Smooth muscle cell (in vitro differentiated cells): ENCODE measurements around the gene CST3. TPM values are rescaled to one million over a fixed set of nuclear protein-coding genes. Genes with fewer than 3 reads are reported as not detected.
"Not testable (repeated sequence)": the region's sequence is repeated elsewhere in the genome, so short reads cannot be mapped to it uniquely, and the experiment has no call there.

Source experiments
- DNase-seq: peaks from one replicate; lab custom pipeline; 2025; ENCODE audit not compliant: unreplicated experiment; lab: John Stamatoyannopoulos, UW
- H2AFZ ChIP-seq: fragments of 200-600 bp; sonication (generic); 2 replicates; pipeline ENCODE4 v1.6.0; 2016; ENCODE audit warnings: antibody characterized with exemption, low read depth, mild to moderate bottlenecking
- H3F3A ChIP-seq: fragments of 200-600 bp; sonication (generic); 2 replicates; pipeline ENCODE4 v1.6.0; 2017; ENCODE audit warnings: antibody characterized with exemption, low read depth
- H3K27ac ChIP-seq: fragments of 200-600 bp; sonication (generic); 2 replicates; pipeline ENCODE4 v1.5.1; 2016; ENCODE audit warnings: low read depth, mild to moderate bottlenecking
- H3K27me3 ChIP-seq: fragments of 200-600 bp; sonication (generic); 2 replicates; pipeline ENCODE4 v1.6.1; 2016; ENCODE audit warnings: low read depth, mild to moderate bottlenecking
- H3K36me3 ChIP-seq: fragments of 200-600 bp; sonication (generic); 2 replicates; pipeline ENCODE4 v1.5.1; 2016; ENCODE audit warnings: low read depth
- H3K4me1 ChIP-seq: fragments of 200-600 bp; sonication (generic); 2 replicates; pipeline ENCODE4 v1.5.1; 2016; ENCODE audit warnings: low read depth
- H3K4me2 ChIP-seq: fragments of 200-600 bp; sonication (generic); 2 replicates; pipeline ENCODE4 v1.6.0; 2016; ENCODE audit warnings: mild to moderate bottlenecking
- H3K4me3 ChIP-seq: fragments of 200-600 bp; sonication (generic); 2 replicates; pipeline ENCODE4 v1.5.1; 2016; ENCODE audit warnings: mild to moderate bottlenecking
- H3K79me2 ChIP-seq: fragments of 200-600 bp; sonication (generic); 2 replicates; pipeline ENCODE4 v1.6.0; 2016; ENCODE audit warnings: low read depth, mild to moderate bottlenecking
- H3K9ac ChIP-seq: fragments of 200-600 bp; sonication (generic); 2 replicates; pipeline ENCODE4 v1.6.0; 2016; ENCODE audit warnings: low read depth
- H3K9me3 ChIP-seq: fragments of 200-600 bp; sonication (generic); replicated peaks from 2 replicates; pipeline ENCODE4 v1.5.1; 2016; ENCODE audit warnings: low read depth
- H4K20me1 ChIP-seq: fragments of 200-600 bp; sonication (generic); 2 replicates; pipeline ENCODE4 v1.6.0; 2016; ENCODE audit warnings: low read depth
- WGBS: methylation state at CpG from one replicate; pipeline ENCODE4 v1.1.7; 2016; ENCODE audit warnings: low lambda C conversion rate; 5-methylcytosine and 5-hydroxymethylcytosine counted together
- polyA plus RNA-seq: library from polyadenylated mRNA; unstranded; fragments of >200 nt; fragmentation: Nextera tagmentation; extraction: Ambion mirVana; gene quantifications from 2 replicates; pipeline ENCODE4 v1.2.1, GENCODE V29; 2016
- total RNA-seq: library from RNA; depleted of rRNA; stranded (reverse); fragments of >200 nt; gene quantifications from 2 replicates; pipeline ENCODE4 v1.2.3, GENCODE V29; 2014
- TF ChIP-seq, protein P1 (sequence below): fragments of 200-600 bp; sonication (generic); IDR thresholded peaks from 2 replicates; pipeline ENCODE4 v1.5.1; 2017; ENCODE audit warnings: borderline replicate concordance, mild to moderate bottlenecking, antibody characterized with exemption; ENCODE audit not compliant: insufficient read depth, poor library complexity, severe bottlenecking

CST3 gene
- total and polyA plus RNA-seq, 2 experiments from 2014 or later, result 170 to 338 TPM

DNA sequence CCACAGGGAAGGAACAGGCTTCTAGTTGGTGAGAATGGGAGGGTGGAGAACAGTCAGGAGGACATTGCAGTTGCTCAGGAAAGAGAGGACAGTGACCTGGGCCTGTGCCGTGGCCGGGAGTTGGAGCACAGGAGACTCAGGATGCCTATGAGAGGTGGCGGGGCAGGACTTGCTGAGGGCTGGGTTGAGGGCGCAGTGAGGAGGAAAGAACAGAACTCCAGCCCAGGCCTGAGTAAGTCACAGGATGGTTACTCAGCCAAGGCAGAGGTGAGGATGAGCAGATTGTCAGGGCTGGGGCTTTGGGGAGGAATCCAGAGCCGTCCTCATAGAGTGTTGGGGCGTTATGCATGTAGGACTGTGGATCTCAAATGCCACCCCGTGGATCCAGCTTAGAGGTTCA, 29.9 kb upstream of the CST3 start:
- no peaks in the 10 kb centered on the region for H4K20me1 ChIP-seq
- H3K27ac ChIP-seq, result no peak overlapping the region
- H3F3A ChIP-seq, result no peaks in the 10 kb centered on the region
- DNase-seq, result no peak
- WGBS, result 84% methylated on average over 7 of the region's 7 CpGs
- H3K9ac ChIP-seq, result no peak overlapping the region
- TF ChIP-seq, protein P1, sequence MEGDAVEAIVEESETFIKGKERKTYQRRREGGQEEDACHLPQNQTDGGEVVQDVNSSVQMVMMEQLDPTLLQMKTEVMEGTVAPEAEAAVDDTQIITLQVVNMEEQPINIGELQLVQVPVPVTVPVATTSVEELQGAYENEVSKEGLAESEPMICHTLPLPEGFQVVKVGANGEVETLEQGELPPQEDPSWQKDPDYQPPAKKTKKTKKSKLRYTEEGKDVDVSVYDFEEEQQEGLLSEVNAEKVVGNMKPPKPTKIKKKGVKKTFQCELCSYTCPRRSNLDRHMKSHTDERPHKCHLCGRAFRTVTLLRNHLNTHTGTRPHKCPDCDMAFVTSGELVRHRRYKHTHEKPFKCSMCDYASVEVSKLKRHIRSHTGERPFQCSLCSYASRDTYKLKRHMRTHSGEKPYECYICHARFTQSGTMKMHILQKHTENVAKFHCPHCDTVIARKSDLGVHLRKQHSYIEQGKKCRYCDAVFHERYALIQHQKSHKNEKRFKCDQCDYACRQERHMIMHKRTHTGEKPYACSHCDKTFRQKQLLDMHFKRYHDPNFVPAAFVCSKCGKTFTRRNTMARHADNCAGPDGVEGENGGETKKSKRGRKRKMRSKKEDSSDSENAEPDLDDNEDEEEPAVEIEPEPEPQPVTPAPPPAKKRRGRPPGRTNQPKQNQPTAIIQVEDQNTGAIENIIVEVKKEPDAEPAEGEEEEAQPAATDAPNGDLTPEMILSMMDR, result no peak
- no peak overlapping the region for H3K4me3 ChIP-seq
- no peak overlapping the region for H3K4me2 ChIP-seq
- H3K27me3 ChIP-seq, result no peaks in the 10 kb centered on the region
- H3K79me2 ChIP-seq, result no peaks in the 10 kb centered on the region
- H3K36me3 ChIP-seq, result no peaks in the 10 kb centered on the region
- no peak overlapping the region for H2AFZ ChIP-seq
- no peaks in the 10 kb centered on the region for H3K9me3 ChIP-seq
- H3K4me1 ChIP-seq, result no peaks in the 10 kb centered on the region

DNA sequence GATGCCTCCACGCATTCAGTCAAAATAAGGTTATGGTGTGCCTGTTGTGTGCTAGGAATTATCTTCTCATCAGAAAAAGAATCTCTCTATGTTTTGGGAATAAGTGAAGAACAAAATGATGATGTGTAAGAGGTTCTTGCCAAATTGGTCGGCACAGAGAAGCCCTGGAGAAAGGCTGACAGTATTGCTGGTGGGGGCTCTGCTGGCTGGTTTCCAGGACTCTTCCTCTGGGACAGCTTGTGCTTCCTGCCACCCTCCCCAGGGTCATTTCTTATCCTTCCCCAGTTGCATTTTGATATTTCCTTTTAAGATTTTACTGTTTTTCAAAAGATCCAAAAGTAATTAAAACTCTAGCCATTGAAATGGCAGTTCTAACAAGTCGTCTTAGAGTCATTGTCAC, 28.9 kb upstream of the CST3 start:
- Histone ChIP-seq H3K4me3 (no peak overlapping the region), H3K4me1 (no peaks in the 10 kb centered on the region), H2AFZ (no peak overlapping the region), H3K27ac (no peak overlapping the region), H3K9me3 (no peaks in the 10 kb centered on the region), H3K36me3 (no peaks in the 10 kb centered on the region), H3K27me3 (no peaks in the 10 kb centered on the region), H3K9ac (no peak overlapping the region), H3K4me2 (no peak overlapping the region), H3K79me2 (no peaks in the 10 kb centered on the region), H3F3A (no peaks in the 10 kb centered on the region), H4K20me1 (no peaks in the 10 kb centered on the region)
- WGBS, result 82% methylated on average over 3 of the region's 3 CpGs
- TF ChIP-seq, protein P1, result no peak
- no peak for DNase-seq

DNA sequence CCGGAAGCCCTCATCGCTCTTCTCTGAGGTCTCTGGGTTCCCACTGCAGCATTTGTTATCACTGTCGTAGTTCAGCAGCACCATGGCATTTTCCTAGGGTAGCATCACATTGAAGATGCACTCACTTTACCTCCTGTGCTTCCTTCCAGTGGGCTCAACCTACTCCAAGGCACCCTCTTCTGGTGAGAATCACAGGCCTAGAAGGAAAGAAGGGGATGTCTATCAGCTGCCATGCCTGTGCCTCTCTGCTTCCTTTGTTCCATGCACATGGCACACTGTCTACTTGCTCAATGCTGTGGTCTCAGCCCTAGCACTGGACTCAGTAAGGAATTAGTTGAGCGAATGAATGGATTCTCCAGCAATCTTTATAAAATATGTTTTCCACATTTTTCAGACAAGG, 28.4 kb upstream of the CST3 start:
- no peaks in the 10 kb centered on the region for H4K20me1 ChIP-seq
- no peak overlapping the region for H3K4me2 ChIP-seq
- H3K4me3 ChIP-seq, result no peak overlapping the region
- H3K9ac ChIP-seq, result no peak overlapping the region
- no peaks in the 10 kb centered on the region for H3K9me3 ChIP-seq
- no peaks in the 10 kb centered on the region for H3K4me1 ChIP-seq
- no peak for DNase-seq
- TF ChIP-seq, protein P1, result no peak
- H3K36me3 ChIP-seq, result no peaks in the 10 kb centered on the region
- H3K27ac ChIP-seq, result no peak overlapping the region
- H3K27me3 ChIP-seq, result no peaks in the 10 kb centered on the region
- no peak overlapping the region for H2AFZ ChIP-seq
- H3F3A ChIP-seq, result no peaks in the 10 kb centered on the region
- whole genome bisulfite sequencing, result 90% methylated on average over 4 of the region's 4 CpGs
- no peaks in the 10 kb centered on the region for H3K79me2 ChIP-seq

DNA sequence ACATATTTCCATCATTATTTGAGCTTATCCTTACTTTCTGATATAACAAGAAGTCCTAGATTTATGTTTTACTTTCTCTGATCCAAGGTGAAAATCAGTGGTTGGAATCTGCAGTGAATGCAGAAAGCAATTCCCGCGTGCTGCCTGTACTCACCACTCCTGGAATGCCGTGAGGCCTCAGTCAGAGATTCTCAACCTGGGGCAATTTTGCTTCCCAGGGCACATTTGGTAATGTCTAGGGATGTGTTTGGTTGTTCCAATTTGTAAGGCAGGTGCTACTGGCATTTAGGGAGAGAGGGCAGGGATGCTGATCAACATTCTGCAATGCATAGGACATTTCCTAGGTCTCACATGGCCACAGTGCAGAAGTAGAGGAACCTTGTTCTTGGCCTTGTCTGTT, 27.2 kb upstream of the CST3 start:
- 77% methylated on average over 3 of the region's 3 CpGs for WGBS
- no peaks in the 10 kb centered on the region for H3K79me2 ChIP-seq
- no peak overlapping the region for H3K4me3 ChIP-seq
- no peak overlapping the region for H3K4me2 ChIP-seq
- no peak overlapping the region for H3K27ac ChIP-seq
- no peaks in the 10 kb centered on the region for H3K36me3 ChIP-seq
- no peaks in the 10 kb centered on the region for H4K20me1 ChIP-seq
- H2AFZ ChIP-seq, result no peak overlapping the region
- no peak for DNase-seq
- no peaks in the 10 kb centered on the region for H3K27me3 ChIP-seq
- H3K4me1 ChIP-seq, result no peaks in the 10 kb centered on the region
- H3F3A ChIP-seq, result no peaks in the 10 kb centered on the region
- no peaks in the 10 kb centered on the region for H3K9me3 ChIP-seq
- H3K9ac ChIP-seq, result no peak overlapping the region
- TF ChIP-seq, protein P1, result no peak

DNA sequence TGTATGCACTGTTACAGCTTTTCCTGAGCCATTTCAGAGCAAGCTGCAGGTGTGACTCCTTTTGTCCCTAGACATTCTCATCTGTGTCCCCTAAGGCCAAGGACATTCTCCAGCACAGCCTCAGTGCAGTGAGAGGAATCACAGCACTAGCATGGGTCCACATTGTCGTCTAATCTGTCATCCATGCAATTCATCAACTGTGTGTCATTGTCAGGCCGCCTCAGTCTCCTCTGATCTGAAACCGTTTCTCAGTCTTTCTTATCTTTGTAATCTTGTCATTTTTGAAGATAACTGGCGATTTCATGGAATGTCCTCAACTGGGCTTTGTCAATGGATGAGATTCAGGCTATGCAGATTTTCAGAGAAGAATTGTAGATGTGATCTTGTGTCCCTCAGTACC, 26.3 kb upstream of the CST3 start:
- not testable (repeated sequence) for H3K4me3 ChIP-seq, H3K9me3 ChIP-seq, H3K4me2 ChIP-seq, H3K79me2 ChIP-seq, H3K27ac ChIP-seq, H3K4me1 ChIP-seq, H3F3A ChIP-seq, H3K36me3 ChIP-seq, H3K27me3 ChIP-seq, H4K20me1 ChIP-seq, H2AFZ ChIP-seq, H3K9ac ChIP-seq, DNase-seq
- 59% methylated on average over 4 of the region's 4 CpGs for WGBS
